ENCODE measurements around the gene ABHD17A.

GRCh38 chr19:1905863-1906375 is 20.6 kb upstream of the ABHD17A start:
- TF ChIP-seq CTCF (IDR thresholded peaks at IDR 0.05) (no peak), EP300 (IDR thresholded peaks at IDR 0.05) (no peak), POLR2A (IDR thresholded peaks at IDR 0.05) (no peak), POLR2AphosphoS5 (IDR thresholded peaks at IDR 0.05) (no peak)
